Sigmoid colon (tissue), 3 donors: ENCODE data around the gene ZNF717.

Experiments
- CTCF ChIP-seq, 4 experiments: fragments of 450-650 bp in 3 of 4; fragments of 200-600 bp in 1 of 4; IDR thresholded peaks; one replicate each; pipeline ENCODE4 v1.5.1; 2016 to 2019; ENCODE audit warnings: antibody characterized with exemption in 4 of 4, mild to moderate bottlenecking in 3 of 4, moderate library complexity in 2 of 4
- POLR2A ChIP-seq, 2 donors: fragments of 450-650 bp; IDR thresholded peaks; one replicate each; pipeline ENCODE4 v1.6.1; 2016; ENCODE audit warnings: antibody characterized with exemption in 2 of 2, mild to moderate bottlenecking in 2 of 2, moderate library complexity in 2 of 2

DNA sequence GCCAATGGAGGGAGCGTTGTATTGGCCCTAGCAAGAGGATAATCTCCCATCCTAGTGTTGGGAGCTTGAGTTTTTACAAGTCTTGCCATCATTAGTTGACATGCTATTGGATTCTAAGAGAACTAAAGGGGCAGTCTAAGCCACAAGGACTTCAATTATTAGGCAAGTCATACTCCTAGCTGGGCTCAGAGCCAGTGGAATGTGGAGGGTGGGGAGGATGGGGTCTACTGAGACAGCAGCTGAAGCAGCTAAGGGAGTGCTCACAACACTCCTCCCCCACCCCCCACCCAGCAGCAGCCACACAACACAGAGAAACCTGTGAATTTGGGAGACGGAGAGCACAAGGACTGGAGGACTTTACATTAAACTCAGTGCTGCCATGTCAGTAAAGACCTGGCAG is 93.3 kb downstream of the ZNF717 start:
- no peak for TF ChIP-seq CTCF (IDR thresholded peaks at IDR 0.05)
- TF ChIP-seq POLR2A (IDR thresholded peaks at IDR 0.05) = no peak
